Measurements from ENCODE around the gene SEPSECS.

The SEPSECS gene

DNA sequence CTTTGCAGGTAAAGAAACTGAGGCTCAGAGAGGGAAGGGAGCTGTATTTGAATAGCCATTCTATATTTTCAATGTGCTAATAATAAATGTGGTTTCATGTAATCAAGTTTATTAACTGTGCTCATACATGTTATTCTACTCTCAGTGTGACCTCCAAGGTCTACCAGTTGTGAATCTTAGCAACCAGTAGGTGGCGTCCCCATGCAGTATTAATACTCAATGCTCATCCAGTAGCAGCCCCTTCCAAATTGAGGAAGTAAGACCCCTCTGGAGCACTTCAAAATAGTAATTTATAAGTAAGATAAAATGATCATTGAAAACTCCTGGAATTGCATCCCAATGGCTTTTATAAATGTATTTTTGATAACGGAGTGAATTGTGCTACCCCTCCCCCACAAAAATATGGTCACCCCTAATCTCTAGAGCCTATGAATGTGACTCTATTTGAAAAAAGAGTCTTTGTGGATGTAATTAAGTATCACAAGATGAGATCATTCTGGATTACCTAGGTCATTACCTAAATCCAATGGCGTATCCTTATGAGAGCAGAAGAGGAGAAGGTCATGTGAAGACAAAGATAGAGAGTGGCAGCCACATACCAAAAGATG lies 20.4 kb upstream of the SEPSECS start:
- TF ChIP-seq, protein P1, sequence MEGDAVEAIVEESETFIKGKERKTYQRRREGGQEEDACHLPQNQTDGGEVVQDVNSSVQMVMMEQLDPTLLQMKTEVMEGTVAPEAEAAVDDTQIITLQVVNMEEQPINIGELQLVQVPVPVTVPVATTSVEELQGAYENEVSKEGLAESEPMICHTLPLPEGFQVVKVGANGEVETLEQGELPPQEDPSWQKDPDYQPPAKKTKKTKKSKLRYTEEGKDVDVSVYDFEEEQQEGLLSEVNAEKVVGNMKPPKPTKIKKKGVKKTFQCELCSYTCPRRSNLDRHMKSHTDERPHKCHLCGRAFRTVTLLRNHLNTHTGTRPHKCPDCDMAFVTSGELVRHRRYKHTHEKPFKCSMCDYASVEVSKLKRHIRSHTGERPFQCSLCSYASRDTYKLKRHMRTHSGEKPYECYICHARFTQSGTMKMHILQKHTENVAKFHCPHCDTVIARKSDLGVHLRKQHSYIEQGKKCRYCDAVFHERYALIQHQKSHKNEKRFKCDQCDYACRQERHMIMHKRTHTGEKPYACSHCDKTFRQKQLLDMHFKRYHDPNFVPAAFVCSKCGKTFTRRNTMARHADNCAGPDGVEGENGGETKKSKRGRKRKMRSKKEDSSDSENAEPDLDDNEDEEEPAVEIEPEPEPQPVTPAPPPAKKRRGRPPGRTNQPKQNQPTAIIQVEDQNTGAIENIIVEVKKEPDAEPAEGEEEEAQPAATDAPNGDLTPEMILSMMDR (IDR thresholded peaks at IDR 0.05; ENCODE audit: extremely low read depth, missing control alignments) = peak; percentile 32
- peak; percentile 42 for DNase-seq (ENCODE audit: low spot score)

DNA sequence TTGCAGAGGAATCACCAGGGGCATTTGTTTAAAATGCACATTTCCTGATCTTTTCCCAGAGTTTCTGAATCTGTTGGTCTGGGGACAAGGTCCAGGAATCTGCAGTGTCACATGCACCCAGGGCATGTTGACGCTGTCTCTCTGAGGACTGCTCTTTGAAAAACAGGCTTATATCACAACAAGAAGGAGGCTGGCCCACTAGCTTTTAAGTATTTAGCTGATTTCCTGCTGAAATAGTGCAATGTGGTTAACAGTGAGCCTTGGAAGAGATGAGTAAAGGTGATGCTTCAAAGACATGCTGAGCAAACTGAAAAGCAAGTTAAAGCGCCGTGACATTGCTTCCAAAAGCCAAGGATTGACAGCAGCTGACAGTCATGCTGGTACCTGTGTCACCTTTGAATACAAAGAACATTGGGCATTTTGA lies 18.6 kb upstream of the SEPSECS start:
- no peak for DNase-seq (ENCODE audit: low spot score)
- TF ChIP-seq, protein P1 (IDR thresholded peaks at IDR 0.05; ENCODE audit: extremely low read depth, missing control alignments) = no peak

DNA sequence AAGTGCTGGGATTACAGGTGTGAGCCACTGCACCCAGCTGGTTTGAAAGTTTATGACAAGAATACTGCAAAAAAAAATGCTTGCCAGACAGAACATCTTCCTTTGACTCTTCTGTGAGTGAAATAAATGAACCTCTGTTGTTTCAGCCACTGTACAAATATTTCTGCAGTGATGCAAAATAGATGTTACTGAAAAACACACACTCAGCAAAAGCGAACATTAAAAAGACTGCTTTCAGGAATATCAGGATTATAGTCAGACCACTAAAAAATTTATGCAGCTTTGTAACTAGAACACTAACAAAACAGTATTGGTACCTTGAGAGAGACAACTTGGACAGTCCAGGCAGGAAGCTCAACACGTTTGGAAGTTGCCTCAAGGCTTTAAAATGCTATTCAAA lies 16.9 kb upstream of the SEPSECS start:
- TF ChIP-seq, protein P1 (IDR thresholded peaks at IDR 0.05; ENCODE audit: extremely low read depth, missing control alignments) = no peak
- DNase-seq (ENCODE audit: low spot score) = no peak

DNA sequence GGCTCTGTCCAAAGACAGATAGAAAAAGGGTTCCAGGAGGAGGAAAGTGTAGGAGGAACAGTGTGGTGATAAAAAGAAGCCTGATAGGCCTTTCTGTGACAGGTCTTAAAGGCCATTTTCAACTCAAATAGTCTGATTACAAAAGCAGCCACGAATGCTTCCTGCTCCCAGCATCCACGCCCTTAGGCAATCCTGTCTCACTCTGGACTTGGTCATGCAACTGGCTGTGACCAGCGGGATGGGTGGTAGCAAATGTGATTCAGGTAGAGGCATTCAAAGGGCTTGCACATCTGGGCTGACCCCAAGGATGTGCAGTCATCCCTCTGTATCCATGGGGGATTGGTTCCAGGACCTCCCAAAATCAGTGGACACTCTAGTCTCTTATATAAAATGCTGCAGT lies 14.4 kb upstream of the SEPSECS start:
- TF ChIP-seq, protein P1 (IDR thresholded peaks at IDR 0.05; ENCODE audit: extremely low read depth, missing control alignments) = no peak
- no peak for DNase-seq (ENCODE audit: low spot score)

DNA sequence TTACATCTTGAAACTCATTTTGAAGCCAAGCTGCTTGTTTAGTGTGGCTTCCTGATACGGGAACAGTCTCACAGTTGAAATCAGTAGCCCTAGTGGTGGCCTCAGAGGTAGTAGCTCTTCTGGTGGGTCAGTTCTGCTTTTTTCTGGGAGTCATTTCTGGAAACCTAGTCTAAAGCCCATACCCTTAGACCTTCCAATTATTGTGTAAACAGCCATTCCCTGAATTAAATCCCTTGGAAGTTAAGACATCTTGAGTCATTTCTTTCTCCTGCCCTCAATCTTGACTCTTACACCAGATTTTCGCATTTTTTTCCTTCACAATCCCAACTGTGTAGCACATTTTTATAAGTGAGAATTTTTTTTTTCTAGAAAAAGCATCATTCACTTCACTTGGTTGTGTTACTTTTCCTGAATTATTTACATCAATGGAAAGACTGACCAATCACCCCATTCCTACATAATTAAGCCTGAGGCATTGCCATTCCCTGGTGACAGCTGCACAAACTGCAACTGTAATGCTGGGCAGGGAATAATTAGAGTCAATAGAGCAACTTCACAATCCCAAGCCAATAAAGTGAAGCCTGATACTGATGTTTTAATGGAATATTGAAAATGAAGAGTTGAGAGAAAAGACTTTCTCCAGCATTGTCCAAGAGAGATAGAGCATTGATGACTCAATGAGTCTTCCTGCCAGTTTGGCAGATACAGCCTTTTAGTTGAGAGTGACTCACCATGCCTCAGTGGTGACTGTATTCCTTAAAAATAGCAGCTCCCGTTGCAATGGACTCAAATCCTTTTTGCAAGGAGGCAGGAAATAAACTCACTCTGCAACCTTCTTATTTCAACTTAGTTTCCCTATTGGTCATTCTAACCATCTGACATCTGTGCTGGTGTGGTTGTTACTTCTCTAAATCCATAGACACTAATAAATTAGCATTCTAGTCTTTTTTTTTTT lies 13.0 kb upstream of the SEPSECS start:
- TF ChIP-seq, protein P1 (IDR thresholded peaks at IDR 0.05; ENCODE audit: extremely low read depth, missing control alignments) = no peak

DNA sequence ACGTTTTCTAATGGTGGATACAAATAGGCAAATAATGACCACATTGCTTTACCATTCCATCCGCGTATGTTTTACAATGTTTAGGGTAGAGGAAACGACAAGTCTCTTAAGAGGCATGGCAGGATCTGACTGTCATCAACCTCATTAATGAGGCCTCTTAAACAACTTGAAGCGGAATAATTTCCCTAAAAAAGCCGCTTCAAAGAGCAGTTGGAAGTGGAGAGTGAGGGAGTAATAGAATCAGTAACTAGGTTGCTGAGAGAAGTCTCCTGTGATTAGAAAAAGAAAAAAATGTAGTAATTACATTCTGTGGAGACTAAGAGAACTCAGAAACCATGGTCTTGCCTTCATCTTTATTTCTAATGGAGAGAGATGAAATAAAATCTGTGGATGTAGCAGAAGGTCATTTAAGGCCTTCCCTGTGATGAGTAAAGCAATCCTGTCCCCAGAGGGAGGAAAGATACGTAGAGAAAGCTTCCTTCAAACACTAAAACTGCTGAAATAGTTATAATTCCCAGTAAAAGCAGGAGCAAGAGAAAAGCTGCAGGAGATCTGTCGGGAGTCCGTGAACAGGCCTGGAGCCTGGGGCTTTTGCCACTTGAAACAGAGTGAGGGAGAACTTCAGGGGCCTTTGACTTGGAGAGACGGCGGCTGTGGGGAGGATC lies 11.1 kb upstream of the SEPSECS start:
- TF ChIP-seq, protein P1 (IDR thresholded peaks at IDR 0.05; ENCODE audit: extremely low read depth, missing control alignments) = no peak

More for the DNA sequence above, 13.0 kb upstream of the SEPSECS start:
- DNase-seq (ENCODE audit: low spot score) = peak; percentile 7

DNA sequence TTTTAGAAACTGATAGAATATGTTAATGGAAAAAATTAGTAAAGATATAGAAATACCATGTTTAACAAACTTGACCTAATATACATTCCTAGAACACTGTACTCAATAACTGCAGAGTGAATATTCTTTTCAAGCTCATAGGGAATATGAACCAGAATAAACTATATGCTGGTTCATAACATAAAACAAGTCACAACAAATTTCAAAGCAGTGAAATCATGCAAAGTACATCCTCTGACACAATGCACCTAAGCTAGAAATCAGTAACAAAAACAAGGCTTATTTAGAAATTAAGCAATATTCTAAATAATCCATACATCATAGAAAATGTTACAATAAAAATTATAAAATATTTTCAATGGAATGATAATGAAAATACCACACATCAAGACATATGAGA lies 9.2 kb upstream of the SEPSECS start:
- no peak for DNase-seq (ENCODE audit: low spot score)
- TF ChIP-seq, protein P1 (IDR thresholded peaks at IDR 0.05; ENCODE audit: extremely low read depth, missing control alignments) = no peak

More for the DNA sequence above, 11.1 kb upstream of the SEPSECS start:
- DNase-seq (ENCODE audit: low spot score) = no peak

Measured in GM20000 (cell line).